NCI-H2227 treated with DMSO at 0.1 percent for 48 hours (cell line): ENCODE data around the gene SMPD3.

Experiments used
- DNase-seq: peaks from one replicate; lab custom pipeline; 2025; lab: John Stamatoyannopoulos, UW

SMPD3 gene

GRCh38 chr16:68369168-68369567 is 79.1 kb downstream of the SMPD3 start:
- no peak for DNase-seq

GRCh38 chr16:68368301-68368888 is 79.9 kb downstream of the SMPD3 start:
- no peak for DNase-seq

- no peak for DNase-seq
Measured at GRCh38 chr16:68367891-68368290, 80.4 kb downstream of the SMPD3 start.

GRCh38 chr16:68367440-68367839 is 80.9 kb downstream of the SMPD3 start:
- no peak for DNase-seq

GRCh38 chr16:68367030-68367429 is 81.3 kb downstream of the SMPD3 start:
- peak; percentile 11 for DNase-seq

GRCh38 chr16:68366062-68366461 is 82.2 kb downstream of the SMPD3 start:
- DNase-seq: no peak

GRCh38 chr16:68365167-68365817 is 83.0 kb downstream of the SMPD3 start:
- DNase-seq: no peak

- no peak for DNase-seq
Measured at GRCh38 chr16:68364561-68364998, 83.7 kb downstream of the SMPD3 start.

GRCh38 chr16:68363658-68364521 is 84.4 kb downstream of the SMPD3 start:
- no peak for DNase-seq

GRCh38 chr16:68362947-68363657 is 85.2 kb downstream of the SMPD3 start:
- DNase-seq: no peak

- DNase-seq: no peak
Measured at GRCh38 chr16:68362262-68362913, 85.9 kb downstream of the SMPD3 start.

- DNase-seq: no peak
Measured at GRCh38 chr16:68361485-68361884, 86.8 kb downstream of the SMPD3 start.

GRCh38 chr16:68360956-68361355 is 87.4 kb downstream of the SMPD3 start:
- no peak for DNase-seq

GRCh38 chr16:68360547-68360946 is 87.8 kb downstream of the SMPD3 start:
- no peak for DNase-seq

GRCh38 chr16:68359398-68360191 is 88.7 kb downstream of the SMPD3 start:
- DNase-seq: no peak

- no peak for DNase-seq
Measured at GRCh38 chr16:68358951-68359350, 89.4 kb downstream of the SMPD3 start.

GRCh38 chr16:68357923-68358322 is 90.4 kb downstream of the SMPD3 start:
- no peak for DNase-seq

- DNase-seq: no peak
Measured at GRCh38 chr16:68357521-68357922, 90.8 kb downstream of the SMPD3 start.

GRCh38 chr16:68356919-68357286 is 91.4 kb downstream of the SMPD3 start:
- DNase-seq: no peak

- no peak for DNase-seq
Measured at GRCh38 chr16:68356249-68356918, 91.9 kb downstream of the SMPD3 start.
